ENCODE results near the gene SCYL1. TPM values are rescaled to one million over a fixed set of nuclear protein-coding genes. Genes with fewer than 3 reads are reported as not detected.
A peak's percentile ranks its signal among the peaks of the same experiment; 100 is the strongest.

Gene SCYL1
- polyA plus RNA-seq, 2 donors, result 41.8 to 52.4 TPM

- H3K9me3 ChIP-seq (ENCODE audit: control insufficient read depth in 2 of 2, insufficient read depth in 1 of 2, low read depth in 1 of 2, low read length in 1 of 2), result no peaks in the 10 kb centered on the region
- peaks cover 0 to 30% of the 10 kb centered on the region in 2 donors for H3K4me1 ChIP-seq (ENCODE audit: control insufficient read depth in 2 of 2, insufficient read depth in 2 of 2, low read length in 1 of 2)
- WGBS, 2 donors, result 25 to 33% methylated on average over 18 of the region's 18 CpGs
- peak overlapping the region; percentile 93 to 97 for H3K27ac ChIP-seq (ENCODE audit: low read depth in 2 of 2, low read length in 1 of 2)
- H3K4me3 ChIP-seq (ENCODE audit: low read depth in 1 of 2, low read length in 2 of 2), result peak overlapping the region; percentile 40 to 64
- peaks cover 2 to 19% of the 10 kb centered on the region in 2 donors for H3K36me3 ChIP-seq (ENCODE audit: control insufficient read depth in 2 of 2, insufficient read depth in 2 of 2, low read length in 1 of 2)
- H3K27me3 ChIP-seq (ENCODE audit: control insufficient read depth in 1 of 2, insufficient read depth in 2 of 2, low read length in 2 of 2), result no peaks in the 10 kb centered on the region
Observed at GRCh38 chr11:65541093-65541982, 16.5 kb downstream of the SCYL1 start.

DNA sequence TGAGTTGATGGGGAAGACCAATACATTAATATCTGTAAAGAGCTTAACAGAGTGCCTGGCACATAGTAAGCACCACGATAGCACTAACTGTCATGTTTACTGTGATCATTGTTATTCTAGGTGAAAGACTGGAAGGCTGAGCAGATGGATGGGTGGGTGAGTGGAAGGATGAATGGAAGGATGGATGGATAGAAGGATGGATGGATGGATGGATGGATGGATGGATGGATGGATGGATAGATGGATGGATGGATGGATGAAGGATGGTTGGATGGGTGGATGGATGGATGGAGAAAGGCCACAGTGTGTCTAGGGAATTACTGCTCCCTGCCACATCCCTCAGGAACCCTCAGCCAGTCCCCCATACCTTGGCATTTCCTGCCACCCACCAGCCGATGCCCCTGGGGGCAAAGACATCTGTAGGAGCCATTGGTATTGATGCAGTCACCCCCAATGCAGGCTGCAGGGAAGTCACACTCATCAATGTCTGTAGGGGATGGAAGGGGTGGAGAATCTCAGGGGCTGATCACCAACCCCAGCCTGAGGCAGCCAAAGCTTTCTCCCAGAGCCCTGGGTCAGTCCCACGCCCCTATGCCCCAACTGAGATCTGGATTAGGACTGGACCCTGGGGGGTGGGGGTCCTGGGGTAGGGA lies 18.0 kb downstream of the SCYL1 start:
- Histone ChIP-seq H3K4me1 (ENCODE audit: control insufficient read depth in 2 of 2, insufficient read depth in 2 of 2, low read length in 1 of 2) (peaks cover 0 to 35% of the 10 kb centered on the region in 2 donors), H3K36me3 (ENCODE audit: control insufficient read depth in 2 of 2, insufficient read depth in 2 of 2, low read length in 1 of 2) (peaks cover 1 to 12% of the 10 kb centered on the region in 2 donors), H3K9me3 (ENCODE audit: control insufficient read depth in 2 of 2, insufficient read depth in 1 of 2, low read depth in 1 of 2, low read length in 1 of 2) (no peaks in the 10 kb centered on the region), H3K27me3 (ENCODE audit: control insufficient read depth in 1 of 2, insufficient read depth in 2 of 2, low read length in 2 of 2) (no peaks in the 10 kb centered on the region), H3K27ac (ENCODE audit: low read depth in 2 of 2, low read length in 1 of 2) (no peak overlapping the region), H3K4me3 (ENCODE audit: low read depth in 1 of 2, low read length in 2 of 2) (no peak overlapping the region)
- WGBS, 2 donors, result 97 to 98% methylated on average over 3 of the region's 3 CpGs

DNA sequence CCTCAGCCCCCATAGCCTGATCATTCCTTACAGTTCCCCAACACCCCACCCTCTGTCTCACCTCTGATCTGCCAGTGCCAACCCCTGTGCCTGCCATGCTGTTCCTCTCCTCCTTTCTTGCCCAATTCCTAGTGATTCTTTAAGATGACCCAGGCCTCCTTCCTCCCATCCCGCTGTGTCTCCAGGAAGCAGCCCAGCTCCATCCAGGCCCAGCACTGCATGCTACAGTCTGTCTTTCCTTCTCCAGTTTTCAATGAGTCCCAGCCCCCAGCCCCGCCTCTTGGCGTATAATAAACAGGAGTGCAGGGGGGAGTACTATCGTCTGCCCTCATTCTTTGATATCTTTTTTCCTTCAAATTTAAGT lies 21.0 kb downstream of the SCYL1 start:
- Histone ChIP-seq H3K4me3 (ENCODE audit: low read depth in 1 of 2, low read length in 2 of 2) (peak overlapping the region in 1 of 2 donors; percentile 55), H3K4me1 (ENCODE audit: control insufficient read depth in 2 of 2, insufficient read depth in 2 of 2, low read length in 1 of 2) (peaks cover 0 to 25% of the 10 kb centered on the region in 2 donors), H3K27ac (ENCODE audit: low read depth in 2 of 2, low read length in 1 of 2) (peak overlapping the region; percentile 35 to 83), H3K9me3 (ENCODE audit: control insufficient read depth in 2 of 2, insufficient read depth in 1 of 2, low read depth in 1 of 2, low read length in 1 of 2) (no peaks in the 10 kb centered on the region), H3K36me3 (ENCODE audit: control insufficient read depth in 2 of 2, insufficient read depth in 2 of 2, low read length in 1 of 2) (peaks cover 0 to 4% of the 10 kb centered on the region in 2 donors), H3K27me3 (ENCODE audit: control insufficient read depth in 1 of 2, insufficient read depth in 2 of 2, low read length in 2 of 2) (no peaks in the 10 kb centered on the region)
- 43 to 48% methylated on average over 4 of the region's 4 CpGs for WGBS, 2 donors

DNA sequence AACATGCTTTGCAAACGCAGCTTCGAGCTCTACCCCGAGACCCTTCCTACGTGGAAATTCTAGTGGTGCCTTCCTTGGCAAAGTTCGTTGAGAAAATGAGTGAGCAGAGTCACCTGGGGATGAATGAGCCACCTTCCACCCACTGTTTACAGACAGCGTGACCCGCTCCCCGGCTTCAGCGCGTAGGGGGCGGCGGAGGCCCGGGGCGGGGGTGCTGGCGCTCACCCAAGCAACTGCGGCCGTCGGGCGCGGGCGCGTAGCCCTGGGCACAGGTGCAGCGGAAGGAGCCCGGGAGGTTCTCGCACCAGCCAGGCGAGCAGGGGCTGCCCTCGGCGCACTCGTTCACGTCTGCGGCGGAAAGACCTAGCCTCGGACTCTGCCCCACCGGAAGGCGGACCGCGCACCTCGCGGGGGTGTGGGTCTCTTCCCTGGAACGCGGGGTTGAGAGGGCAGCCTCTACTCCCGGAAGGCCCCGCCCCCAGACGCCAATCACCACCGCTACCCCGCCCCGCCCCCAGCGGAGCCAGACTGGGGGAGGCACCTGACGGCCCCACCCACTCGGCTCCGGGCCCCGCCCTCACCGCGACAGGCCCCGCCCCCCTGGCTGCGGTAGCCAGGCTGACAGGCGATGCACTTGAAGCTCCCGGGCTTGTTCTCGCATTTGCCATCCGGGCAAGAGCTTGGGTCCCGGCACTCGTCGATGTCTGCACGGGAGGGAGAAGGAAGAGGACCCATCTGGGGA lies 21.5 kb downstream of the SCYL1 start:
- Histone ChIP-seq H3K27me3 (ENCODE audit: control insufficient read depth in 1 of 2, insufficient read depth in 2 of 2, low read length in 2 of 2) (no peaks in the 10 kb centered on the region), H3K4me3 (ENCODE audit: low read depth in 1 of 2, low read length in 2 of 2) (peak overlapping the region; percentile 55 to 57), H3K4me1 (ENCODE audit: control insufficient read depth in 2 of 2, insufficient read depth in 2 of 2, low read length in 1 of 2) (peaks cover 0 to 22% of the 10 kb centered on the region in 2 donors), H3K9me3 (ENCODE audit: control insufficient read depth in 2 of 2, insufficient read depth in 1 of 2, low read depth in 1 of 2, low read length in 1 of 2) (no peaks in the 10 kb centered on the region), H3K36me3 (ENCODE audit: control insufficient read depth in 2 of 2, insufficient read depth in 2 of 2, low read length in 1 of 2) (peaks cover 0 to 4% of the 10 kb centered on the region in 2 donors), H3K27ac (ENCODE audit: low read depth in 2 of 2, low read length in 1 of 2) (peak overlapping the region; percentile 35 to 83)
- WGBS, 2 donors, result 18 to 25% methylated on average over 57 to 64 of the region's 64 CpGs

DNA sequence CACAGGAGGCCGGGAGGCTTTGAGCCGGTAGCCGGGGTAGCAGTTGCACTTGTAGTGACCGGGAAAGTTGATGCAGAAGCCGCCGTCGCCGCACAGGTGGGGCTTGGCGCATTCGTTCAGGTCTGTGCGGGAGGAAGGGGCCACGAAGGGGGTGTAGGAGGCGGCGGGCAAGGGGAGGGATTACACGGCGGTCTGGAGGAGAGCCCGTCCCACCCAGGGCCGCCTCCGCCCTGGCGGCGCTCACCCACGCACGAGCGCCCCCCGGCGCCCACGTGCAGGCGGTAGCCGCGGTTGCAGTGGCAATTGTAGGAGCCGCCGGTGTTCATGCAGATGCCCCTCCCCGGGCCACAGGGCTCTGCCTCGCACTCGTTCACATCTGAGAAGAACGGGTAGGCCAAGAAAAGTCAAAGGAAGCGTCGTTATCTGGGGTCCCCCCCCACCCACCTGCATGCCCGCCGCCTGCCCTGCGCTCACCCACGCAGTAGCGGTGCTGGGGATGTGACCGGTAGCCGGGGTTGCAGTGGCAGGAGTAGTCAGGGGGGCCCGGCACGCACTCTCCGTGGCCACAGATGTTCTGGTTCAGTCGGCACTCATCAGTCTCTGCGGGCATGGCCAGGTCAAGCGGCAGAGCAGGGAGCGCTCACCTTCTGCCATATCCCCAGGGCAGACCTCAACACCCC lies 22.7 kb downstream of the SCYL1 start:
- Histone ChIP-seq H3K36me3 (ENCODE audit: control insufficient read depth in 2 of 2, insufficient read depth in 2 of 2, low read length in 1 of 2) (peaks cover 0 to 7% of the 10 kb centered on the region in 2 donors), H3K27me3 (ENCODE audit: control insufficient read depth in 1 of 2, insufficient read depth in 2 of 2, low read length in 2 of 2) (no peaks in the 10 kb centered on the region), H3K4me1 (ENCODE audit: control insufficient read depth in 2 of 2, insufficient read depth in 2 of 2, low read length in 1 of 2) (peaks cover 0 to 17% of the 10 kb centered on the region in 2 donors), H3K27ac (ENCODE audit: low read depth in 2 of 2, low read length in 1 of 2) (no peak overlapping the region), H3K4me3 (ENCODE audit: low read depth in 1 of 2, low read length in 2 of 2) (no peak overlapping the region), H3K9me3 (ENCODE audit: control insufficient read depth in 2 of 2, insufficient read depth in 1 of 2, low read depth in 1 of 2, low read length in 1 of 2) (no peaks in the 10 kb centered on the region)
- 83% methylated on average over 49 to 52 of the region's 52 CpGs for WGBS, 2 donors

GRCh38 chr11:65548395-65548794 lies 23.5 kb downstream of the SCYL1 start:
- Histone ChIP-seq H3K36me3 (ENCODE audit: control insufficient read depth in 2 of 2, insufficient read depth in 2 of 2, low read length in 1 of 2) (peaks cover 0 to 7% of the 10 kb centered on the region in 2 donors), H3K27me3 (ENCODE audit: control insufficient read depth in 1 of 2, insufficient read depth in 2 of 2, low read length in 2 of 2) (no peaks in the 10 kb centered on the region), H3K9me3 (ENCODE audit: control insufficient read depth in 2 of 2, insufficient read depth in 1 of 2, low read depth in 1 of 2, low read length in 1 of 2) (no peaks in the 10 kb centered on the region), H3K4me1 (ENCODE audit: control insufficient read depth in 2 of 2, insufficient read depth in 2 of 2, low read length in 1 of 2) (peaks cover 0 to 15% of the 10 kb centered on the region in 2 donors), H3K4me3 (ENCODE audit: low read depth in 1 of 2, low read length in 2 of 2) (no peak overlapping the region), H3K27ac (ENCODE audit: low read depth in 2 of 2, low read length in 1 of 2) (no peak overlapping the region)
- 90 to 93% methylated on average over 3 of the region's 3 CpGs for WGBS, 2 donors

DNA sequence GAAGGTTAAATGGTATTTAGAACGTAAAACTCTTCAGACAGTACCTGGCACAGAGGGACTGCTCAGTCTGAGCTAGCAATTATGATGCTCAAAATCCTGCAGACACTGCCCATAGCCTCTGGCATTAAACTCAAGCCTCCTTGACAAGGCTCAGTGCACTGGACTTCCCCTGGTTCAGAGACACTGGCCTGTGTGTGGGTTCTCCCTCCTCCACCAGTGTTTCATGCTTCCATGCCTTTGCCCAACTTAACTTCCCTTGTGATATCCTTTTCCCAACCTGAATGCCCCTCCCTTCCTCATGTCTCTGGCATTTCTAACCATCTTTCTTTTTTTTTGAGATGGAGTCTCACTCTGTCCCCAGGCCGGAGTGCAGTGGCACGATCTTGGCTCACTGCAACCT lies 24.2 kb downstream of the SCYL1 start:
- Histone ChIP-seq H3K4me1 (ENCODE audit: control insufficient read depth in 2 of 2, insufficient read depth in 2 of 2, low read length in 1 of 2) (peaks cover 0 to 16% of the 10 kb centered on the region in 2 donors), H3K9me3 (ENCODE audit: control insufficient read depth in 2 of 2, insufficient read depth in 1 of 2, low read depth in 1 of 2, low read length in 1 of 2) (no peaks in the 10 kb centered on the region), H3K36me3 (ENCODE audit: control insufficient read depth in 2 of 2, insufficient read depth in 2 of 2, low read length in 1 of 2) (peaks cover 0 to 7% of the 10 kb centered on the region in 2 donors), H3K4me3 (ENCODE audit: low read depth in 1 of 2, low read length in 2 of 2) (no peak overlapping the region), H3K27ac (ENCODE audit: low read depth in 2 of 2, low read length in 1 of 2) (no peak overlapping the region), H3K27me3 (ENCODE audit: control insufficient read depth in 1 of 2, insufficient read depth in 2 of 2, low read length in 2 of 2) (no peaks in the 10 kb centered on the region)
- WGBS, 2 donors, result 79 to 82% methylated on average over 3 of the region's 3 CpGs

- Histone ChIP-seq H3K36me3 (ENCODE audit: control insufficient read depth in 2 of 2, insufficient read depth in 2 of 2, low read length in 1 of 2) (peaks cover 0 to 7% of the 10 kb centered on the region in 2 donors), H3K27ac (ENCODE audit: low read depth in 2 of 2, low read length in 1 of 2) (peak overlapping the region in 1 of 2 donors; percentile 42), H3K4me1 (ENCODE audit: control insufficient read depth in 2 of 2, insufficient read depth in 2 of 2, low read length in 1 of 2) (peaks cover 11 to 23% of the 10 kb centered on the region in 2 donors)
Observed at GRCh38 chr11:65551572-65552387, 26.9 kb downstream of the SCYL1 start.

More at GRCh38 chr11:65551572-65552387, 26.9 kb downstream of the SCYL1 start:
- Histone ChIP-seq H3K9me3 (ENCODE audit: control insufficient read depth in 2 of 2, insufficient read depth in 1 of 2, low read depth in 1 of 2, low read length in 1 of 2) (no peaks in the 10 kb centered on the region), H3K27me3 (ENCODE audit: control insufficient read depth in 1 of 2, insufficient read depth in 2 of 2, low read length in 2 of 2) (no peaks in the 10 kb centered on the region), H3K4me3 (ENCODE audit: low read depth in 1 of 2, low read length in 2 of 2) (no peak overlapping the region)
- WGBS, 2 donors, result 44 to 65% methylated on average over 17 of the region's 17 CpGs

All from esophagus (tissue), 2 donors.